Measurements from ENCODE around the gene FZD7. TPM values are rescaled to one million over a fixed set of nuclear protein-coding genes. Genes with fewer than 3 reads are reported as not detected.

Gene FZD7
- total RNA-seq, 1 experiment from 2014 or later: 23.6 TPM

- DNase-seq: no peak
- H3K27me3 ChIP-seq: no peaks in the 10 kb centered on the region
- no peaks in the 10 kb centered on the region for H3K9me3 ChIP-seq
- H3K4me3 ChIP-seq: no peak overlapping the region
- H3K36me3 ChIP-seq: no peaks in the 10 kb centered on the region
Measured at GRCh38 chr2:202071107-202071506, 37.5 kb downstream of the FZD7 start.

GRCh38 chr2:202072226-202072625 is 38.6 kb downstream of the FZD7 start:
- Histone ChIP-seq H3K4me3 (no peak overlapping the region), H3K27me3 (no peaks in the 10 kb centered on the region), H3K36me3 (no peaks in the 10 kb centered on the region), H3K9me3 (no peaks in the 10 kb centered on the region)
- DNase-seq: no peak

- Histone ChIP-seq H3K27me3 (no peaks in the 10 kb centered on the region), H3K4me3 (no peak within 1 kb of the TSS), H3K9me3 (no peaks in the 10 kb centered on the region), H3K36me3 (no peaks in the 10 kb centered on the region)
- no peak for DNase-seq
Measured at GRCh38 chr2:202072737-202073401, 39.2 kb downstream of the FZD7 start, which contains the start of gene KIAA2012. KIAA2012 (plus strand) TSS chr2:202073255; CDS start chr2:202073628, 373 bp downstream.

GRCh38 chr2:202074324-202074723 is 40.7 kb downstream of the FZD7 start:
- no peaks in the 10 kb centered on the region for H3K27me3 ChIP-seq
- no peak overlapping the region for H3K4me3 ChIP-seq
- no peak for DNase-seq
- H3K36me3 ChIP-seq: no peaks in the 10 kb centered on the region
- H3K9me3 ChIP-seq: no peaks in the 10 kb centered on the region

- no peak for DNase-seq
- peaks cover 4% of the 10 kb centered on the region; the same call in 1 of the 2 replicates for H3K9me3 ChIP-seq
- no peaks in the 10 kb centered on the region for H3K27me3 ChIP-seq
- H3K36me3 ChIP-seq: no peaks in the 10 kb centered on the region
- no peak overlapping the region for H3K4me3 ChIP-seq
Measured at GRCh38 chr2:202079310-202079709, 45.7 kb downstream of the FZD7 start.

GRCh38 chr2:202084265-202084664 is 50.6 kb downstream of the FZD7 start:
- Histone ChIP-seq H3K36me3 (no peaks in the 10 kb centered on the region; the same call in 1 of the 2 replicates), H3K4me3 (no peak overlapping the region), H3K9me3 (peaks cover 4% of the 10 kb centered on the region; the same call in 1 of the 2 replicates), H3K27me3 (no peaks in the 10 kb centered on the region)
- DNase-seq: peak; percentile 87

Other genes with a start within 250 kb of the FZD7 start
- gene CDK15, start 227.3 kb upstream of the FZD7 start, total RNA-seq (2014; rRNA removed; shearing (Covaris generic); ENCODE audit: low replicate concordance): 2.7 and 6.5 TPM in 2 replicates
- gene KIAA2012, start 39.4 kb downstream of the FZD7 start, total RNA-seq (2014; rRNA removed; shearing (Covaris generic); ENCODE audit: low replicate concordance): not detected in 2 replicates
- 210 and 404 TPM in 2 replicates for gene SUMO1, start 204.7 kb downstream of the FZD7 start, total RNA-seq (2014; rRNA removed; shearing (Covaris generic); ENCODE audit: low replicate concordance)
- 78.4 and 143 TPM in 2 replicates for gene NOP58, start 231.9 kb downstream of the FZD7 start, total RNA-seq (2014; rRNA removed; shearing (Covaris generic); ENCODE audit: low replicate concordance)